ENCODE measurements around the gene SLC46A1.

- TF ChIP-seq CTCF (conservative IDR thresholded peaks at IDR 0.05; ENCODE audit: low read length) (no peak), EZH2phosphoT487 (IDR thresholded peaks at IDR 0.05; ENCODE audit: borderline replicate concordance, low read depth, low read length) (no peak)
Measured at GRCh38 chr17:28370035-28370743, 35.8 kb downstream of the SLC46A1 start, which contains the start of gene VTN.
